H1 (cell line): ENCODE measurements around the gene SSR1. TPM values are rescaled to one million over a fixed set of nuclear protein-coding genes. Genes with fewer than 3 reads are reported as not detected.

Experiments used
- CEBPB ChIP-seq: IDR thresholded peaks from 2 replicates; pipeline ENCODE4 v1.6.1; 2012; ENCODE audit warnings: low read depth, low read length
- CHD1 ChIP-seq: IDR thresholded peaks from 2 replicates; pipeline ENCODE4 v1.6.1; 2012; ENCODE audit warnings: low read depth, low read length, improper control_type of control experiment
- GABPA ChIP-seq: IDR thresholded peaks from 2 replicates; pipeline ENCODE4 v1.6.1; 2011; ENCODE audit warnings: mild to moderate bottlenecking, low read length, moderate library complexity, borderline replicate concordance; ENCODE audit not compliant: insufficient read depth
- HDAC6 ChIP-seq: IDR thresholded peaks from one replicate; pipeline ENCODE4 v1.7.1; 2012; ENCODE audit warnings: low read depth, mild to moderate bottlenecking, inconsistent platforms, low read length, moderate library complexity
- JUND ChIP-seq: IDR thresholded peaks from 2 replicates; pipeline ENCODE4 v1.6.1; 2011; ENCODE audit warnings: mild to moderate bottlenecking, improper control_type of control experiment, low read length
- KDM5A ChIP-seq: fragments of 200-600 bp; IDR thresholded peaks from 2 replicates; pipeline ENCODE4 v1.7.1; 2012; ENCODE audit warnings: mild to moderate bottlenecking, low read length, inconsistent platforms, mixed read lengths
- TAF1 ChIP-seq: IDR thresholded peaks from 2 replicates; pipeline ENCODE4 v1.6.1; 2011; ENCODE audit warnings: mild to moderate bottlenecking, low read depth, low read length
- polyA plus RNA-seq, 7 experiments: library from polyadenylated mRNA; depleted of rRNA in 3 of 7; stranded (reverse) in 5 of 7; unstranded in 2 of 7; fragments of >200 nt in 5 of 7; fragments of 200-250 nt in 2 of 7; gene quantifications; 1 replicate in 5 of 7; 2 replicates in 1 of 7; 4 replicates in 1 of 7; pipeline versions ENCODE4 v1.2.1 to v1.2.3, GENCODE V29; 2011 to 2013; ENCODE audit warnings: missing spikeins in 2 of 7, mixed read lengths in 2 of 7
- total RNA-seq: library from RNA; stranded (reverse); fragmentation: NEBNext Ultra II Directional; extraction: Animal tissue kit (Norgen Biotek cat#: 25700); gene quantifications from 2 replicates; pipeline ENCODE4 v1.2.1, GENCODE V29; 2021

SSR1 gene
- total and polyA plus RNA-seq, 2 of the 8 experiments (the other 6 are each of a cell fraction or from before 2014, with no cell fraction given) = 26.6 to 117 TPM

- TF ChIP-seq KDM5A (no peak), TAF1 (no peak), HDAC6 (no peak), CHD1 (no peak), JUND (no peak), GABPA (no peak), CEBPB (no peak)
Measured at GRCh38 chr6:7267466-7268091, 45.4 kb downstream of the SSR1 start (continued).
